NCI-H82 (cell line): Measurements from ENCODE around the gene LIN28B.
A peak's percentile ranks its signal among the peaks of the same experiment; 100 is the strongest.
"Not testable (repeated sequence)": the region's sequence is repeated elsewhere in the genome, so short reads cannot be mapped to it uniquely, and the experiment has no call there.

Experiments used
- DNase-seq: peaks from one replicate; lab custom pipeline; 2025; lab: John Stamatoyannopoulos, UW

Gene LIN28B

GRCh38 chr6:105067329-105067728, 110.4 kb downstream of the LIN28B start:
- no peak for DNase-seq

DNA sequence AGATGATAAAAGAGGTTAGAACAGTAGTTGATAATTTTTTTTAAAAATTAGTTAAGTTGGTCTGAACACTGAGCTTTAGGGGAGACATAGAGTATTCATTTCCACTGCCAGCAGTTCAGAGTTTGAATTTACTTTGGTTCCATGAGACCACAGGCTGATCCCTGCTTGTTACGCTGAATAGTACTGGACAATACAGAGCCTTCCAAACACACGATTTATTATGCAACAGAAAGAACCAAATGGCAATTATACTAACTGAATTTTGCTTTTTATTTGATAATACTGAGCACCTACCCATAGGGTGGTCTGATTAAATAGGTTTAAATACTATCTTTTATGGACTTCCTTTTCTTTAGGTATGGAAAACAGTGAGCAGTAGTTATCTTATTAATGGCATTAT, 111.5 kb downstream of the LIN28B start:
- DNase-seq = no peak

DNA sequence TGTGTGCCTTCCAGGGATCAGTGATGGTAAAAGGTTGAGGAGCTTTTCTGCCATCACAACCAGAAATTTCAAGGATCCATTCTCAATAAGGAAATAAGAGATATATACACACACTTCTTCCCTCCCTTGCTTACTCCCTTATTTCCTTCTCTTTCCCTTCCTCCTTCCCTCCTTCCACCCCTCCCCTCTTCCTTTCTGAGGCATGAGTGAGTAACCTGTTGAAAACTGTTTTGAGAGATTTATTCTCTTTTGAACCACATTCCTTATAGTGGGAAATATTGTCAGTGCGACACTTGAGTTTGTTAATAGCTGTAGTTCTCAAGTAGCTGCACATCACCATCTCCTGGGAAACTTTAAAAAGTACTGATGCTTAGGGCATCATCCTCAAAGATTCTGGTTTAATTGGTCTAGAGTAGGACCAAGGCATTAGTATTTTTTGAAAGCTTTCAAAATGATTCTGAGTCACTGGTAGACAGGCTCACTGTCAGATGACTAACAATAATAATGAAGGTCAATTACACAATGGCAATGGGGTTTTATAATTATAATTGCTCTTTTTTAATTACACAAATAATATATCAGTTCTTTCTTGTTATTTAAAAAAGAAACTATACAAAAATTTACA, 113.0 kb downstream of the LIN28B start:
- no peak for DNase-seq

DNA sequence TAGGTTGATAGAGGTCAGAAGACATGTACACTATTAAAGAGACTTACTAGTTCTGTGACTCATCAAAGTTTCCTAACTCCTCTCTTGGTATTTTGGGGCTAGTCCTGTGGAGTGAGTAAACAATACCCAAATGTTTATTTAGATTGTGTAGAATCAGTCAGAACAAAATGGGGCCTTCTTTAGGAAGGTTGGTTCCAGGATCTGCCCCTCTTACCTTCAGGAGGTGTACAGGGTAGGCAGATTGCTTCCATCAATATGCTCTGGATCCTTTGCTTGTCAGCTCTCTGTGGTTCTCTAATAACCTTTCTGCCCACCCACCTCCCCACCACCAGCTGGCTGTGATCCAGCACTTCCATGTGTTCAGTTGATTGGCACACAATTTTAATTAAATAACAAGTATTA, 115.9 kb downstream of the LIN28B start:
- no peak for DNase-seq

DNA sequence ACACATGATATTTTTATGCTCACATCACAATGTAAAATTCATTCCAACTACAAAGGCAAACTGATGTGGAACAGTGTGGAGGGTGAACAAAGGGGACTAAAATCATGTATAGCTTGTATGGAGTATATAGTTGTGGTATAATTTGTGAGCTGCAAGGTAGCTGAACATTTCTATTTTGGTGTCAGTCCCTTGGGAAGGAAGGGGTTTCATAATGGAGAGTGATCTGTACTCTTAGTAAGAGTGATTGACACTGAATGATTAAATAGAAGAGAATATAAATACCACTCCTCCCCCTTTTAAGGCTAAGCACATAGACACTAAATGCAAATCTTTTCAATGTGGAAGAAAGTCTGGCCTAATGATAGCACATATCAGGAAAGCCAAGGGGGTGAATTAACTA, 118.3 kb downstream of the LIN28B start:
- no peak for DNase-seq

DNA sequence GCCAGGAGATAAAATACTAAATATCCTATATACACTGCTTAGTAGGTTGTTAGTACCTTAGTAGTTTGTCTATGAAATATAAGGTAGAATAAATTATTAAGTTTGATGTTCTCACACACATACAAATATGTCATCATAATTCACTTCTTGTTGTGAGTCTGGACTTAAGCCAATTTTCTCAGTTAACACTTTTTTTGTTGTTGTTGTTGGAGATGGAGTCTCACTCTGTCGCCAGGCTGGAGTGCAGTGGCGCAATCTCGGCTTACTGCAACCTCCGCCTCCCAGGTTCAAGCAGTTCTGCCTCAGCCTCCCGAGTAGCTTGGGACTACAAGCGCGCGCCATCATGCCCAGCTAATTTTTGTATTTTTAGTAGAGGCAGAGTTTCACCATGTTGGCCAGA, 119.5 kb downstream of the LIN28B start:
- not testable (repeated sequence) for DNase-seq

DNA sequence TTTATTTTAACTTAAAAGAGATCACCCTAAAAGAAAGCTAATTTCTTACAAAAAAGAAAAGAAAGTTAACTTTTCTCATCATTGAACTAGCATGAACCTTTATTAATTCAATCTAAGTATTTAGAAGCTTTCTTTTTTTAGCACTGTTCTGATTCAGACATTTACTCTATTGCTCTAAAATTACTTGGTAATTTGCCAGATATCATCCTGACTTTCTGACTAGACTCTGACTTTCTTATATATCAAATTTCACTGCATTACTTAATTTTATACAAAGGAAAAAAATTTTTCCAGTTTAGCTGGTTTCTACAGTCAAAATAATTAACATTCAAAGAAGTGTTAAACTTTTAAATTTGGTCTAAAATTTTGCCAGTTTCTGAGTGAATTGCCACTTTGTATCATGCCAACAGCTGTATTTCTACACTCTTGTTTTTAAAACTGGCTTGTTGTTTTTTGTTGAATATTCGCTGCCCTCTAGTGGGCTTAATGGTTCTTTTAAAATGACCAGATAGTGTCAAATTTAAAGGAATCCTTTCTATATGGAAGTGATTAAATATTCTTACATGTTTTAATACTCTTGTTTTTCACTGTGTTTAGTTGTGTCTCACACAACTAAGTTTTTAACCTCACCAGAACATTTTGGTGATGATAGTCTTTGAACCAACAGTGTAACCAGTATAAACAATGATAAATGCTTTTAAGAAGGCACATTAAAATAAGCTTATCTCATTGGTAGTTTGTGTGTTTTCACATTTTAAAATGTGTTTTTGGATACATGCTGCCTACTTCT, 120.9 kb downstream of the LIN28B start:
- peak; percentile 50 for DNase-seq

- no peak for DNase-seq
These were observed 121.4 kb downstream of the LIN28B start for GRCh38 chr6:105078386-105078708.

GRCh38 chr6:105080279-105080678, 123.4 kb downstream of the LIN28B start:
- no peak for DNase-seq

GRCh38 chr6:105081662-105082061, 124.8 kb downstream of the LIN28B start:
- peak; percentile 30 for DNase-seq

GRCh38 chr6:105087571-105088211, 130.8 kb downstream of the LIN28B start:
- peak; percentile 71 for DNase-seq

DNA sequence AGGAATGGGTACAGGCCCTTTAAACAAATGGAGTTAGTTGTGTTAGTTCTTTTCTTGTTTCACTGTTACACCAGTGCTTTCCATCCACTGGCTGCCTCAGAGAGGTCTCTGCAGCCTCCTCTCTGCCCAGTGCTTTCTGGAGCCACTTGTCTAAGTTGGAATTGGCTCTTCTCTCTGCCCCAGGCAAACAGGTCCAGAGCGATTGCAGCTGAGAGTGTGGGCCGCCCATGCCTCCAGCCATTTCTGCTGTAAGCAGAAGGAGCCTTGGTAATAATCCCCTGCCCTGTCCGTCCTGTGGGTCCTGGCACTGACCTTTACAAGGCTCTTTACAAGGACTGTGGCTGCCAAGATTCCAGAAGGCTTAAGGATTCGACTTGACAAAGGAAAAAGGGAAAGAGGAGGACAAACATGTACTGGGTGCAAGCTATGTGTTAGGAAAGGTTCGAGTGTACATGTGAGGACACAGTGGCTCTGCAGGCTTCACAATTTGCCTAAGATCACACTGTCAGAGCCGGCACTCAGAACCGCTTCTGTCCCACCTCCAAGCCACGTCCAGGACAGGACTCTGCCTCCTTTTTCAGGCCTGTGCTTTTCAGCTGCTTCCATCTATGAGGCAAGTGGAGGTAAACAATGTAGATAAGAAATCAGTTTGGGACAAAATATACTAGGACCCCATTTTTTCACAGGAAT, 134.4 kb downstream of the LIN28B start:
- no peak for DNase-seq

- DNase-seq = no peak
These were observed 137.3 kb downstream of the LIN28B start for GRCh38 chr6:105094133-105094640.

DNA sequence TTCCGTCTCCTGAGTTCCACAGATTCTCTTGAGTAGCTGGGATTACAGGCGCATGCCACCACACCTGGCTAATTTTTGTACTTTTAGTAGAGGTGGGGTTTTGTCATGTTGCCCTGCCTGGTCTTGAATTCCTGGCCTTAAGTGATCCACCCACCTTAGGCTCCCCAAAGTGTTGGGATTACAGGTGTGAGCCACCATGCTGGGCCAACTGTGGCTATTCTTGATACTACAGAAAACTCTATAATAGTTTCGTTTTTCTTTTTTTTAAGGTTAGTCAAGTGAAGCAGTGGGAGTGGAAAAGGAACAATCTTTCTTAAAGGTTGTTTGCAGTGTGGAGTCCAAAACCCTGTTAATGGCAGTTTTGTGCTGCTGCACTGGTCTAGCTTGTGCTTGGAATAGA, 138.2 kb downstream of the LIN28B start:
- no peak for DNase-seq

DNA sequence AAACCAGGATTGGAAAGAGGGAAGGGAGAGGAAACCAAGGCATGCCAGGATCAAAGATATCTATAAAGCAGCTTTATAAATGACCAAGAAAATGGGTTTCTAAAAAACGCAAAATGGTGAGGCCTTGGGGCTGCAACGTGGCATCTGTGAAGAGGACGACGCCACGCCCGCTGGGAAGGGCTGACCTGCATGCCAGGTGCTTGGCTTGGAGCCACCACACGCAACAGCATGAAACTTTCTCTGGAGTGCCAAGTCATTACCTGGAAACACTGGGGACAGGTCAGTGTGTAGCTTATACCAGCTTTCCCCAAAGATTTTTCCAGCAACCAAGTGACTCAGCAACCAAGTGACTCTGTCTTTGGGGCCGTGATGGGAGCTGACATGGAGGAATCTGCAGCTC, 140.4 kb downstream of the LIN28B start:
- DNase-seq = no peak

- DNase-seq = no peak
These were observed 142.5 kb downstream of the LIN28B start for GRCh38 chr6:105099371-105099770.

DNA sequence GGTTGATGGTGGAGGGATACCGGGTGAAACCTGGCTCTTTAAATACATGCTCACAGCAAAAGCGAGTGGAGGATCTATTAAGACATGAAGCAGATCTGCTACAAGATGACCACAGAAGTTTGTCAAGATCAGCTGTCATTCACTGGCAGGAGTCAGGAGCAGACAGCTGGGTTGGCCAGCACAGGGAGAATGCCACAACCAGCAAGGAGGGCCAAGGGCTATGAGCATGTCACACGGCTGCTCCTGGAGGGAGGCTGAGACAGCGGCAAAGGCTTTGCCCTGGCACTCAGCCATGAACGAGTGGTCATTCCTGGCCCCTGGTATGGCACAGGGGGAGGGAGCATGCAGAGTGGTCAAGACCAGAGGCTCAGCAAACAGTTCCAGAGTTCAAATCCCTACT, 145.3 kb downstream of the LIN28B start:
- no peak for DNase-seq

GRCh38 chr6:105105094-105105493, 148.2 kb downstream of the LIN28B start:
- no peak for DNase-seq

DNA sequence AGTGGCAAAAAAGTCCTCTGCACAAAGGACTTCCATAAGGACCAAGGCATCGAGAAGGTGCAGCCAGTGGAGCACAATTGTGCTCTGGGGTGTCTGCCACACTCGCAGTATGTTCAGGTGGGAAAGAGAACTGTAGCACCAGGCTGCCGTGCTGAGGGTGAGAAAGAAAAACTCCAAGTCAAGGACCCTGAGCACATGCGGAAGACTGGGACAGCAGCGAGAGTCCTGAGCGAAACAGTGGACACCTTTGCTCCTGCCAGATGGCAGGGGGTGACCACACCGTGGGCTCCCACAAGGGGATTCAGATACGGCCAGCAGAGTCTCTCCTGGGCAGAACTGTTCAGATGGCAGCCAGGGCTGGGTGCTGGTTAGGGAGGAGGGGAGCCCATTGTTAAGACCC, 149.4 kb downstream of the LIN28B start:
- no peak for DNase-seq

DNA sequence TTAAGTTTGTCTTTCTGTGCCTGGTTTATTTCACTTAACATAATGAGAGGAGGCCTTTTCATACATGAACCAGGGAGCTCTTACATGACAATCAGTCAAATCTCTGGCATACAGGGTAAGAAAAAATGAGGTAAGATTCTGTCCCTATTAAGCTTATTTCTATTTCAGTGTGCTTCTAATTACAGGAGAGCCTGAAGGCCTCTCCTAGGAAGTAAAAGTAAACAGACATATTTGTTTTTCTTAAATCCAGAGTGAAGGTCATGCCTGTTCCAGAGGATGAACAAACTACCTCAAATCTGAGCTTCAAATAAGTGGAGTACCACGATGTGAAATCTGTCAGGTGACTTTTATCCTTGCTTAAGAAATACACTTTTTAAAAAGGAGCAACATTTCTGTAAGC, 150.3 kb downstream of the LIN28B start:
- DNase-seq = no peak

DNA sequence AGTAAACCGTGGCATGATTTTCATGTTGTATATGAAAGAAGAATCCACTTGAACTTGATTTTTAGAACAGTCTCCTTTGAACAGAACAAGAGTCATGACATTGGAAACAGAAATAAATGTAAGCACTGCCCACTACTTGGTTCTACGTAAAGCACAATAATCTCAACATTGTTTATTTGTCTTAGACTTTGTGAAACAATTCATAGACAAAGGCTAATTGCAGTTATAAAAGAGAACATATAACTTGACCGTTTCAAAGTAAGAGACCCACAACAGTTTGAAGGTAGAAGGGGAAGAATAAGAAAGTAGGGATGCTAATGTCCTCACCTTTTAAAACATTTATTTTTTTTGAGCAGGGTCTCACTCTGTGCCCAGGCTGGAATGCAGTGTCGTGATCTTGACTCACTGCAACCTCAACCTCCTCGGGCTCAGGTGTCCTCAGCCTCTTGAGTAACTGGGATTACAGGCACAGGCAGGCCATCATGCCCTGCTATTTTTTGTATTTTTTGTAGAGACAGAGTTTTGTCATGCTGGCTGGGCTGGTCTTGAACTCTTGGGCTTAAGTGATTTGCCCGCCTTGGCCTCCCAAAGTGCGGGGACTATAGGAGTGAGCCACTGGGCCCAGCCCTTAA, 151.8 kb downstream of the LIN28B start:
- DNase-seq = no peak
